Smooth muscle cell (in vitro differentiated cells): ENCODE results near the gene MPDU1. TPM values are rescaled to one million over a fixed set of nuclear protein-coding genes. Genes with fewer than 3 reads are reported as not detected.

Experiments used
- DNase-seq: peaks from one replicate; lab custom pipeline; 2025; ENCODE audit not compliant: unreplicated experiment; lab: John Stamatoyannopoulos, UW
- H2AFZ ChIP-seq: fragments of 200-600 bp; sonication (generic); 2 replicates; pipeline ENCODE4 v1.6.0; 2016; ENCODE audit warnings: antibody characterized with exemption, low read depth, mild to moderate bottlenecking
- H3F3A ChIP-seq: fragments of 200-600 bp; sonication (generic); 2 replicates; pipeline ENCODE4 v1.6.0; 2017; ENCODE audit warnings: antibody characterized with exemption, low read depth
- H3K27ac ChIP-seq: fragments of 200-600 bp; sonication (generic); 2 replicates; pipeline ENCODE4 v1.5.1; 2016; ENCODE audit warnings: low read depth, mild to moderate bottlenecking
- H3K27me3 ChIP-seq: fragments of 200-600 bp; sonication (generic); 2 replicates; pipeline ENCODE4 v1.6.1; 2016; ENCODE audit warnings: low read depth, mild to moderate bottlenecking
- H3K36me3 ChIP-seq: fragments of 200-600 bp; sonication (generic); 2 replicates; pipeline ENCODE4 v1.5.1; 2016; ENCODE audit warnings: low read depth
- H3K4me1 ChIP-seq: fragments of 200-600 bp; sonication (generic); 2 replicates; pipeline ENCODE4 v1.5.1; 2016; ENCODE audit warnings: low read depth
- H3K4me2 ChIP-seq: fragments of 200-600 bp; sonication (generic); 2 replicates; pipeline ENCODE4 v1.6.0; 2016; ENCODE audit warnings: mild to moderate bottlenecking
- H3K4me3 ChIP-seq: fragments of 200-600 bp; sonication (generic); 2 replicates; pipeline ENCODE4 v1.5.1; 2016; ENCODE audit warnings: mild to moderate bottlenecking
- H3K79me2 ChIP-seq: fragments of 200-600 bp; sonication (generic); 2 replicates; pipeline ENCODE4 v1.6.0; 2016; ENCODE audit warnings: low read depth, mild to moderate bottlenecking
- H3K9ac ChIP-seq: fragments of 200-600 bp; sonication (generic); 2 replicates; pipeline ENCODE4 v1.6.0; 2016; ENCODE audit warnings: low read depth
- H3K9me3 ChIP-seq: fragments of 200-600 bp; sonication (generic); replicated peaks from 2 replicates; pipeline ENCODE4 v1.5.1; 2016; ENCODE audit warnings: low read depth
- H4K20me1 ChIP-seq: fragments of 200-600 bp; sonication (generic); 2 replicates; pipeline ENCODE4 v1.6.0; 2016; ENCODE audit warnings: low read depth
- WGBS: methylation state at CpG from one replicate; pipeline ENCODE4 v1.1.7; 2016; ENCODE audit warnings: low lambda C conversion rate; 5-methylcytosine and 5-hydroxymethylcytosine counted together
- polyA plus RNA-seq: library from polyadenylated mRNA; unstranded; fragments of >200 nt; fragmentation: Nextera tagmentation; extraction: Ambion mirVana; gene quantifications from 2 replicates; pipeline ENCODE4 v1.2.1, GENCODE V29; 2016
- total RNA-seq: library from RNA; depleted of rRNA; stranded (reverse); fragments of >200 nt; gene quantifications from 2 replicates; pipeline ENCODE4 v1.2.3, GENCODE V29; 2014
- TF ChIP-seq, protein P1 (sequence below): fragments of 200-600 bp; sonication (generic); IDR thresholded peaks from 2 replicates; pipeline ENCODE4 v1.5.1; 2017; ENCODE audit warnings: borderline replicate concordance, mild to moderate bottlenecking, antibody characterized with exemption; ENCODE audit not compliant: insufficient read depth, poor library complexity, severe bottlenecking

MPDU1 gene
- total and polyA plus RNA-seq, 2 experiments from 2014 or later, result 70.7 to 228 TPM

DNA sequence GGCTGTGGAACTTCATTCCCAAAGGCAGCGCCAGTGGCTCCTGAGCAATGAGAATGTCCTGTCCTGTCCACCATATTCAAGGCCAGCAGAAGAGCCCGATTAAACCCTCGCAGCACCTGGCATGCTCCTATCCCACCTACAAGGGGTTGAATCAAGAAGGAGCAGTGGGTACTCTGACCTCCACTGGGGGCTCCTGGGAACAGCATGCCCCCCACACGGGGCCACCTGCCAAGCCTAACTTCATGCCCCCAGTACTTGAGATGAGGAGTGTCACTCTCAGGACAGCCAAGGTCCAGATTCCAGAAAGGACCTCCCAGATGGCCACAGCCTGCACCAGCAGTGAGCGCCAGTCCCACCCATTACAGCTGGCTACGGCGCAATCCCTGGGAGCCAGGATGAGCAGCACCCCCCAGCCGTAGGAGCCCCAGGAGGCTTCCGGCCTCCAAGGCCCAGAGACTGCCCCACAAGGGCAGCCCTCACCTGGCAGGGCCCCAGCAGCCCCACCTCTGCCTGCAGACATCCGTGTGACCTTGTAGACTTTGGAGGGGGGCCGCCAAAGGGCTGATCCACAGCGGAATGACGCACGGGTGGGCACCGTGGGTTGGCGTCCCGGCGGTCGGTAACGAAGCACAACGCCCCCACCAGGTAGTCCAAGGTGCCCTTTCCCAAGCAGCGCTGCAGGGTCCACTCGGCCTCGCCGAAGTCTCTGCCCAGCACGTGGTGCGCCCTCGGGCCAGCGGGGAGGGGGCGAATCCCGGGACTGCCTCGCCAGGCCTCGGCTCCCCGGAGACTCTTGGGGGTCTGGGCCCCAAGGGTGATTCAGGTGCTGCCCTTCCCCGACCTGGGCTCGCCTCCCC lies 1.0 kb upstream of the MPDU1 start:
- Histone ChIP-seq H3K79me2 (peaks cover 30% of the 10 kb centered on the region), H3K9me3 (no peaks in the 10 kb centered on the region), H3K9ac (peak overlapping the region; percentile 76), H3K27ac (peak overlapping the region; percentile 99), H2AFZ (no peak overlapping the region), H3K4me2 (peak overlapping the region; percentile 91), H4K20me1 (peaks cover 15% of the 10 kb centered on the region), H3K36me3 (peaks cover 2% of the 10 kb centered on the region), H3K4me1 (peaks cover 24% of the 10 kb centered on the region), H3K4me3 (peak overlapping the region; percentile 81), H3F3A (peaks cover 40% of the 10 kb centered on the region), H3K27me3 (no peaks in the 10 kb centered on the region)
- DNase-seq, result no peak
- WGBS, result 93% methylated on average over 36 of the region's 36 CpGs
- TF ChIP-seq, protein P1, sequence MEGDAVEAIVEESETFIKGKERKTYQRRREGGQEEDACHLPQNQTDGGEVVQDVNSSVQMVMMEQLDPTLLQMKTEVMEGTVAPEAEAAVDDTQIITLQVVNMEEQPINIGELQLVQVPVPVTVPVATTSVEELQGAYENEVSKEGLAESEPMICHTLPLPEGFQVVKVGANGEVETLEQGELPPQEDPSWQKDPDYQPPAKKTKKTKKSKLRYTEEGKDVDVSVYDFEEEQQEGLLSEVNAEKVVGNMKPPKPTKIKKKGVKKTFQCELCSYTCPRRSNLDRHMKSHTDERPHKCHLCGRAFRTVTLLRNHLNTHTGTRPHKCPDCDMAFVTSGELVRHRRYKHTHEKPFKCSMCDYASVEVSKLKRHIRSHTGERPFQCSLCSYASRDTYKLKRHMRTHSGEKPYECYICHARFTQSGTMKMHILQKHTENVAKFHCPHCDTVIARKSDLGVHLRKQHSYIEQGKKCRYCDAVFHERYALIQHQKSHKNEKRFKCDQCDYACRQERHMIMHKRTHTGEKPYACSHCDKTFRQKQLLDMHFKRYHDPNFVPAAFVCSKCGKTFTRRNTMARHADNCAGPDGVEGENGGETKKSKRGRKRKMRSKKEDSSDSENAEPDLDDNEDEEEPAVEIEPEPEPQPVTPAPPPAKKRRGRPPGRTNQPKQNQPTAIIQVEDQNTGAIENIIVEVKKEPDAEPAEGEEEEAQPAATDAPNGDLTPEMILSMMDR, result no peak

DNA sequence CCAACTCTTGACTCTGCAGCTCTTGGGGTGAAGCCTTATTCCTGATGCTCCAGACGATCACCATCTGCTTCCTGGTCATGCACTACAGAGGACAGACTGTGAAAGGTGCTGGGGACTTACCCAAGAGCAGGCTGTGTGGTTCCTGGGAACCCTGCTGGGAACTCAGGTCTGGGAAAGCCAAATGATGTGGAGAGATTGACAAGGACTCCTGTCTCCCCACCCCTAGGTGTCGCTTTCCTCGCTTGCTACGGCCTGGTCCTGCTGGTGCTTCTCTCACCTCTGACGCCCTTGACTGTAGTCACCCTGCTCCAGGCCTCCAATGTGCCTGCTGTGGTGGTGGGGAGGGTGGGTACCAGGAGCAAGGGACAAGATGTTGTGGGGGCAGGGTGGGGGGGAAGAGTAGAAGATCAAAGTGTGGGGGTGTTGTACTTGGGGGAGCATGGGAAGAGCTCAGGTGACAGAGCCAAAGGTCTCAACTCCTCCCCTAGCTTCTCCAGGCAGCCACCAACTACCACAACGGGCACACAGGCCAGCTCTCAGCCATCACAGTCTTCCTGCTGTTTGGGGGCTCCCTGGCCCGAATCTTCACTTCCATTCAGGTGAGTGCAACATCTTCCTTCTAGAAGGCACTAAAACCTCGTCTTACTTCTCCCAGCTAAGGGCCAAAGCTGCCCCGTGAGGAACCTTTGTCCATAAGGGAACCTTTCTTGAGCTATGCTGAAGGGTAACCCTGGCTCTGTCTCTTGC lies 3.2 kb downstream of the MPDU1 start:
- Histone ChIP-seq H3K79me2 (peaks cover 29% of the 10 kb centered on the region), H4K20me1 (peaks cover 9% of the 10 kb centered on the region), H3K27me3 (no peaks in the 10 kb centered on the region), H3K4me2 (peak overlapping the region; percentile 14), H3F3A (peaks cover 9% of the 10 kb centered on the region), H2AFZ (no peak overlapping the region), H3K4me1 (peaks cover 47% of the 10 kb centered on the region), H3K27ac (peak overlapping the region; percentile 96), H3K9me3 (no peaks in the 10 kb centered on the region), H3K9ac (no peak overlapping the region), H3K36me3 (no peaks in the 10 kb centered on the region), H3K4me3 (no peak overlapping the region)
- DNase-seq, result no peak
- TF ChIP-seq, protein P1, result no peak
- WGBS, result 81% methylated on average over 9 of the region's 9 CpGs

DNA sequence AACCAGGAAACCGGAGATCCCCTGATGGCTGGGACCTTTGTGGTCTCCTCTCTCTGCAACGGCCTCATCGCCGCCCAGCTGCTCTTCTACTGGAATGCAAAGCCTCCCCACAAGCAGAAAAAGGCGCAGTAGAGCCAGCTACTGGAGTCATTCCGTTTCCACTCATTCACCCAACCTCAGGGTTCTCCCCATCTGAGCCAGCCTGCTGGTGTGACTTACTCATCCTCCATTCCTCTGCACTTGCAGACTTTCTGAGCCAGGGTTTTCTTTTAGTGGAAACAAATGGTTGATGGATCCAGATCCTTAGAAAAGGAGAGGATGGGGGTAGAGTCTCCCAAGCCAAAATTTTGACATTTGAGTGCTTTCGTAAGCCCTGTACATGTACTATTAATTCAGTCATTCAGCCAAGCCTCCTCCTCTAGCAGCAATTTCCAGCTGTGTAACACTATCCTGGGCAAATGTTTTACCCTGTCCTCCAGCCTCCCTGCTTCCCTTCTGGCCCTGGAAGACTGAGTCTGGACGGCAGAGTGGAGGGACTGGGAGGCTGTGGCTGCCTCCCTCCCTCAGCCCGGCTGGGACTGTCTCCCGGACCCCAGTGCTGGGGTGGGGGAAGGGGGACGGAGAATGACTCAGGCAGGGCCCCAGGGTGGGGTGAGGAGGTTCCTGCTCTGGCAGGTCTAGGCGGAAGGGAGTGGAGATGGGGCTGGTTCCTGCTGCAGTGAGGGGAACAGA lies 3.9 kb downstream of the MPDU1 start:
- Histone ChIP-seq H3F3A (peaks cover 9% of the 10 kb centered on the region), H3K27ac (peak overlapping the region; percentile 96), H3K9ac (peak overlapping the region; percentile 37), H3K4me2 (peak overlapping the region; percentile 77), H3K79me2 (peaks cover 23% of the 10 kb centered on the region), H3K4me1 (peaks cover 43% of the 10 kb centered on the region), H3K4me3 (no peak overlapping the region), H3K9me3 (no peaks in the 10 kb centered on the region), H3K27me3 (no peaks in the 10 kb centered on the region), H3K36me3 (no peaks in the 10 kb centered on the region), H2AFZ (no peak overlapping the region), H4K20me1 (peaks cover 9% of the 10 kb centered on the region)
- 60% methylated on average over 11 of the region's 12 CpGs for whole genome bisulfite sequencing
- TF ChIP-seq, protein P1, result no peak
- DNase-seq, result no peak
